Left lung (tissue), 10 donors: ENCODE measurements around the gene SEC16B. TPM values are rescaled to one million over a fixed set of nuclear protein-coding genes. Genes with fewer than 3 reads are reported as not detected.
"Not testable (repeated sequence)": the region's sequence is repeated elsewhere in the genome, so short reads cannot be mapped to it uniquely, and the experiment has no call there.

Source experiments
- ATAC-seq: fragments of 200-7000 bp; cut with Tn5 transposase; one replicate; pipeline ENCODE4 v1.9.1; 2020; ENCODE audit warnings: moderate library complexity
- DNase-seq, 4 donors: peaks; one replicate each; pipeline ENCODE4 v3.0.0-alpha.2; 2013 to 2020
- H3K27ac ChIP-seq, 2 donors: fragments of 200-600 bp; sonication (generic) in 1 of 2; one replicate each; pipeline versions ENCODE4 v1.5.0 to v1.8.0; 2020 to 2021
- H3K27me3 ChIP-seq, 2 donors: fragments of 200-600 bp; sonication (generic) in 1 of 2; one replicate each; pipeline versions ENCODE4 v1.5.0 to v1.8.0; 2020 to 2021
- H3K36me3 ChIP-seq, 2 donors: fragments of 200-600 bp; sonication (generic) in 1 of 2; one replicate each; pipeline versions ENCODE4 v1.5.0 to v1.8.0; 2020 to 2021
- H3K4me1 ChIP-seq, 2 donors: fragments of 200-600 bp; one replicate each; pipeline ENCODE4 v1.8.0; 2021
- H3K4me3 ChIP-seq, 2 donors: fragments of 200-600 bp; sonication (generic) in 1 of 2; one replicate each; pipeline versions ENCODE4 v1.5.0 to v1.8.0; 2020 to 2021; ENCODE audit warnings: mild to moderate bottlenecking in 1 of 2
- H3K9me3 ChIP-seq, 2 donors: fragments of 200-600 bp; sonication (generic) in 1 of 2; one replicate each; pipeline versions ENCODE4 v1.5.0 to v1.8.0; 2020 to 2021
- intact Hi-C, 2 donors: fragments of 100-400 bp; cut with DNase I; formaldehyde crosslinking; loops; one replicate each; pipeline versions ENCODE4 v1.11.2 to v1.14.2; 2022
- polyA plus RNA-seq, 6 donors: library from polyadenylated mRNA; unstranded; fragments of 120-200 nt; gene quantifications; one replicate each; pipeline ENCODE4 v1.2.1, GENCODE V29; 2013; ENCODE audit not compliant: insufficient read length in 6 of 6
- total RNA-seq, 2 donors: library from RNA; stranded (reverse); fragmentation: NEBNext Ultra II Directional; extraction: Animal tissue kit (Norgen Biotek cat#: 25700); gene quantifications; one replicate each; pipeline ENCODE4 v1.2.1, GENCODE V29; 2021
- TF ChIP-seq, protein P1 (sequence below), 2 donors: fragments of 200-600 bp; sonication (generic) in 1 of 2; IDR thresholded peaks; one replicate each; pipeline versions ENCODE4 v1.5.0 to v1.8.0; 2021; ENCODE audit warnings: antibody characterized with exemption in 2 of 2
- donor health status: DM: no; HTN: yes; CAD: no.
- donor health status: DM: no; HTN: no; CAD: no.

The SEC16B gene
- total and polyA plus RNA-seq, 8 donors = 1.8 to 6.9 (median 3.9) TPM

DNA sequence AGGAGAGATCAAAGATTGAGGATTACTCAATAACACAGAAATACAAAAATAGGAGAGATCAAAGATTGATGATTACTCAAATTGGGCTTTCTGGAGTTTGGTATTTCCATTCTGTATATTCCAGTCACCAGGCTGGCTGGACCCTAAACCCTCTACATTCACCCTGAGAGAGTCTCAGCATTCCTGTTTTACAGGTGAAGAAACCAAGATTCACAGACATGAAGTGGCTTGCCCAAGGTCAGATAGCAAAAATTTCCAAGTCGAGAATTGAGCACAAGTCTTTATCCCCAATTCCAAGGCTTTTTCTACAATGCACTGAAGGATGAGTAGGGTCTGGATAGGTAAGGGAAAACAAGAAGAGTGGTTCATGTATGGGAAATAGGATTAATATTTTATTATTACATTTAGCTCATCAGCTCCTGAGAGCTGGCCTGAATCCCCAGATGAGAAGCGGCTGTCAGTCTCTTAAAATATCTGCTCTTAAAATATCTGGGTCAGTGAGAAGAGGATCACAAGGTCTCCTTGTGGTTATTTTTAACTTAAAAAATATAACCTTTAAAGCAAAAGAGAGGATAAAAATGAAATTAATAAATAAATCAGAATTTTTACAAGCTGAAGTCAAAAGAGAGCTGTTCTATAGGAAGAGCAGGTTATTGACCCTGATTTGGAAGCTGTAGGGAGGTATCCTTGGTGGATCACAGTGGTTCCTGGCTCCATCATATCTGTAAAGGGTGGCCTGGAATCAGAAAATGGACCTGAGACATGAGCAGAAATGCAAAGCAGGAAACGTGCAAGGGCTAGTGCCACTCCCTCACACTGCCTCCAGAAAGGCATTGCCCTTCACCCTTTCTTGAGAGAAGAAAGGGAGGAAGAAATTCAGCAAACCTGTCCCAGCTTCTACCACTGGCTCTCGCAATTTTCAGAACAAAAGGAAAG is 29.1 kb upstream of the SEC16B start:
- no peak for DNase-seq
- intact Hi-C loops = no loop called here
- Histone ChIP-seq H3K4me3 (no peak overlapping the region), H3K27ac (no peak overlapping the region), H3K4me1 (no peaks in the 10 kb centered on the region), H3K9me3 (no peaks in the 10 kb centered on the region), H3K36me3 (no peaks in the 10 kb centered on the region), H3K27me3 (no peaks in the 10 kb centered on the region)
- TF ChIP-seq, protein P1, sequence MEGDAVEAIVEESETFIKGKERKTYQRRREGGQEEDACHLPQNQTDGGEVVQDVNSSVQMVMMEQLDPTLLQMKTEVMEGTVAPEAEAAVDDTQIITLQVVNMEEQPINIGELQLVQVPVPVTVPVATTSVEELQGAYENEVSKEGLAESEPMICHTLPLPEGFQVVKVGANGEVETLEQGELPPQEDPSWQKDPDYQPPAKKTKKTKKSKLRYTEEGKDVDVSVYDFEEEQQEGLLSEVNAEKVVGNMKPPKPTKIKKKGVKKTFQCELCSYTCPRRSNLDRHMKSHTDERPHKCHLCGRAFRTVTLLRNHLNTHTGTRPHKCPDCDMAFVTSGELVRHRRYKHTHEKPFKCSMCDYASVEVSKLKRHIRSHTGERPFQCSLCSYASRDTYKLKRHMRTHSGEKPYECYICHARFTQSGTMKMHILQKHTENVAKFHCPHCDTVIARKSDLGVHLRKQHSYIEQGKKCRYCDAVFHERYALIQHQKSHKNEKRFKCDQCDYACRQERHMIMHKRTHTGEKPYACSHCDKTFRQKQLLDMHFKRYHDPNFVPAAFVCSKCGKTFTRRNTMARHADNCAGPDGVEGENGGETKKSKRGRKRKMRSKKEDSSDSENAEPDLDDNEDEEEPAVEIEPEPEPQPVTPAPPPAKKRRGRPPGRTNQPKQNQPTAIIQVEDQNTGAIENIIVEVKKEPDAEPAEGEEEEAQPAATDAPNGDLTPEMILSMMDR (IDR thresholded peaks at IDR 0.05) = no peak
- no peak for ATAC-seq

DNA sequence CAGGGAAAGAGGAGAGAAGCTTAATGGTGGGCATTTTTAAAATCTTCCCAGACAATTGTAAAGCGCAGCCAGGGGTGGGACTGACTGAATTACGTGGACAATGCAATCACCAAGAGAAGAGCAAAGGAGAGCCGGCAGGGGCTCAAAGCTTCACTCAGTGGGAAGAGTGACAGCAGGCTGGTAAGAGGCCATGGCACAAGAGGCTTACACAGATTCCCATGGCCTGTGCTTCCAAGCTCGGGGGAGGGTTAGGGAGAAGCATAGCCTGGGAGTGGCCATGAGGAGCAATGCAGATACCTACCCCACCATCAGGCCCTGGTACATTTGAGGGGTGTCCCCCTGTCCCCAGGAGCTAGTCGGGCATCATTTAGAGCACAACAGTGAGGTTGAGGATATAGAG is 27.1 kb upstream of the SEC16B start:
- Histone ChIP-seq H3K36me3 (no peaks in the 10 kb centered on the region), H3K4me3 (no peak overlapping the region), H3K27ac (no peak overlapping the region), H3K9me3 (no peaks in the 10 kb centered on the region), H3K4me1 (no peaks in the 10 kb centered on the region), H3K27me3 (no peaks in the 10 kb centered on the region)
- intact Hi-C loops = no loop called here
- DNase-seq = no peak
- no peak for ATAC-seq
- TF ChIP-seq, protein P1 (IDR thresholded peaks at IDR 0.05) = no peak

DNA sequence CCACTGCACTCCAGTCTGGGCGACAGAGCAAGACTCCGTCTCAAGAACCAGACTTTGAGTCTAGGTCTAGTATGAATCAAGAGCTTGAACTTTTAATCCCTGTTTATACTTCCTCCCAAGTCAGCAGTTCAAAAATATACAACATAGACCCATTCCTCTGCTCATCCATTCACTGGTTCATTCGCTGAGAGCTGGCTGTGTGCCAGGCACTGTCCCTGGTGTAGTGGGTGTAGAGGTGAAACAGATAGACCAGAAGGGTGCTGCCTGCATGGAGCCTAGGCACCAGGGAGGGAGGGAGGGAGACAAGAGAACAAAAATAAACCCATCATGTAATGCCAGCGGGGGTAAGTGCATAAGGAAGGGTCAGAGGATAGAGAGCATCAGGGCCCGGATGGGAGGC is 25.5 kb upstream of the SEC16B start:
- TF ChIP-seq, protein P1 (IDR thresholded peaks at IDR 0.05) = no peak
- DNase-seq = no peak
- intact Hi-C loops = no loop called here
- Histone ChIP-seq H3K27ac (no peak overlapping the region), H3K4me3 (no peak overlapping the region), H3K36me3 (no peaks in the 10 kb centered on the region), H3K27me3 (no peaks in the 10 kb centered on the region), H3K4me1 (no peaks in the 10 kb centered on the region), H3K9me3 (peaks cover 0 to 4% of the 10 kb centered on the region in 2 donors)
- no peak for ATAC-seq

GRCh38 chr1:177986281-177986680 is 16.4 kb upstream of the SEC16B start:
- intact Hi-C loops, H3K36me3 ChIP-seq, H3K27ac ChIP-seq, H3K4me3 ChIP-seq, DNase-seq, H3K27me3 ChIP-seq, ATAC-seq, H3K4me1 ChIP-seq: not testable (repeated sequence)
- peaks cover 0 to 12% of the 10 kb centered on the region in 2 donors for H3K9me3 ChIP-seq

- TF ChIP-seq, protein P1 (IDR thresholded peaks at IDR 0.05) = no peak
- Histone ChIP-seq H3K4me1 (no peaks in the 10 kb centered on the region), H3K27me3 (no peaks in the 10 kb centered on the region), H3K27ac (no peak overlapping the region), H3K36me3 (no peaks in the 10 kb centered on the region), H3K9me3 (peaks cover 0 to 3% of the 10 kb centered on the region in 2 donors), H3K4me3 (no peak overlapping the region)
- intact Hi-C loops = no loop called here
- DNase-seq = no peak
- ATAC-seq = no peak
Observed at GRCh38 chr1:177984761-177985160, 14.9 kb upstream of the SEC16B start.
